SK-N-SH (cell line): ENCODE data around the gene PXYLP1. TPM values are rescaled to one million over a fixed set of nuclear protein-coding genes. Genes with fewer than 3 reads are reported as not detected.

Experiments
- CTCF ChIA-PET: fragments of 300-600, 350-600 bp; formaldehyde crosslinking; extraction: SDS; loops from one replicate; lab custom pipeline; 2021; lab: Yijun Ruan, JAX
- POLR2A ChIA-PET: fragments of 350-600 bp; sonication (Branson Sonifier 250); formaldehyde crosslinking; extraction: SDS; loops from one replicate; lab custom pipeline; 2020; ENCODE audit warnings: antibody characterized with exemption, inconsistent platforms; lab: Yijun Ruan, JAX
- DNase-seq: peaks from one replicate; pipeline ENCODE4 v3.0.0; 2012
- H2AFZ ChIP-seq: fragments of 200-600 bp; sonication (generic); 2 replicates; pipeline ENCODE4 v1.8.1; 2016; ENCODE audit warnings: antibody characterized with exemption, mild to moderate bottlenecking, low read depth
- H3F3A ChIP-seq: fragments of 200-600 bp; sonication (generic); replicated peaks from 2 replicates; pipeline ENCODE3; 2016; ENCODE audit warnings: antibody characterized with exemption, mild to moderate bottlenecking; ENCODE audit not compliant: insufficient read depth
- H3K27ac ChIP-seq, 2 experiments: fragments of 200-500 bp in 1 of 2; fragments of 200-600 bp in 1 of 2; sonication (Bioruptor generic) in 1 of 2; sonication (generic), shearing (Covaris generic) in 1 of 2; 2 replicates each; pipeline versions ENCODE4 v1.5.1 to v1.6.1; 2014 to 2016; ENCODE audit warnings: low read depth in 2 of 2, inconsistent platforms in 1 of 2, low read length in 1 of 2, mild to moderate bottlenecking in 1 of 2, mixed read lengths in 1 of 2
- H3K27me3 ChIP-seq: fragments of 200-600 bp; sonication (generic), shearing (Covaris generic); 2 replicates; pipeline ENCODE4 v1.6.1; 2016; ENCODE audit warnings: mixed run types; ENCODE audit not compliant: insufficient read depth
- H3K36me3 ChIP-seq, 2 experiments: fragments of 200-500 bp in 1 of 2; fragments of 200-600 bp in 1 of 2; sonication (Bioruptor generic) in 1 of 2; sonication (generic) in 1 of 2; replicated peaks in 1 of 2; 2 replicates each; pipeline versions ENCODE3 to v1.5.1; 2014 to 2016; ENCODE audit warnings: low read length in 1 of 2, mild to moderate bottlenecking in 1 of 2; ENCODE audit not compliant: insufficient read depth in 2 of 2, control insufficient read depth in 1 of 2
- H3K4me1 ChIP-seq, 2 experiments: fragments of 200-500 bp in 1 of 2; fragments of 200-600 bp in 1 of 2; sonication (Bioruptor generic) in 1 of 2; sonication (generic), shearing (Covaris generic) in 1 of 2; 2 replicates each; pipeline versions ENCODE4 v1.5.1 to v1.6.1; 2014 to 2016; ENCODE audit warnings: low read depth in 1 of 2, low read length in 1 of 2, mixed run types in 1 of 2; ENCODE audit not compliant: insufficient read depth in 2 of 2, control insufficient read depth in 1 of 2
- H3K4me2 ChIP-seq: fragments of 200-600 bp; sonication (generic), shearing (Covaris generic); 2 replicates; pipeline ENCODE4 v1.6.1; 2017; ENCODE audit warnings: mixed run types
- H3K4me3 ChIP-seq, 2 experiments: fragments of 200-500 bp in 1 of 2; fragments of 200-600 bp in 1 of 2; sonication (Bioruptor generic) in 1 of 2; sonication (generic), shearing (Covaris generic) in 1 of 2; 2 replicates each; pipeline versions ENCODE4 v1.5.1 to v1.8.1; 2014 to 2016; ENCODE audit warnings: low read depth in 2 of 2, inconsistent platforms in 1 of 2, low read length in 1 of 2, mild to moderate bottlenecking in 1 of 2, mixed read lengths in 1 of 2, moderate library complexity in 1 of 2
- H3K79me2 ChIP-seq: fragments of 200-600 bp; sonication (generic); 2 replicates; pipeline ENCODE4 v1.8.1; 2017; ENCODE audit warnings: mild to moderate bottlenecking; ENCODE audit not compliant: insufficient read depth
- H3K9ac ChIP-seq: fragments of 200-600 bp; sonication (generic); 2 replicates; pipeline ENCODE4 v1.6.1; 2017; ENCODE audit warnings: mixed run types
- H3K9me2 ChIP-seq: fragments of 200-600 bp; sonication (generic); 2 replicates; pipeline ENCODE4 v1.6.1; 2017; ENCODE audit warnings: mixed run types
- H3K9me3 ChIP-seq: fragments of 200-600 bp; sonication (generic); 2 replicates; pipeline ENCODE4 v1.6.1; 2017; ENCODE audit warnings: mixed run types, mild to moderate bottlenecking, moderate library complexity
- H4K20me1 ChIP-seq: fragments of 200-600 bp; sonication (generic); 2 replicates; pipeline ENCODE4 v1.6.1; 2017; ENCODE audit warnings: mild to moderate bottlenecking, mixed run types; ENCODE audit not compliant: insufficient read depth
- CHD2 ChIP-seq: fragments of 150-350 bp; IDR thresholded peaks from 2 replicates; pipeline ENCODE4 v1.6.1; 2018; ENCODE audit warnings: low read length; ENCODE audit not compliant: partially characterized antibody
- EP300 ChIP-seq, 2 experiments: IDR thresholded peaks; 2 replicates each; pipeline versions ENCODE4 v1.4.0 to v1.6.1; 2012; ENCODE audit warnings: borderline replicate concordance in 1 of 2, low read depth in 1 of 2, low read length in 1 of 2
- EZH2phosphoT487 ChIP-seq: fragments of 200-600 bp; sonication (generic); IDR thresholded peaks from 2 replicates; pipeline ENCODE4 v1.6.1; 2017; ENCODE audit warnings: low read depth, mixed run types, mild to moderate bottlenecking, antibody characterized with exemption, moderate library complexity, borderline replicate concordance
- NRF1 ChIP-seq: IDR thresholded peaks from 2 replicates; pipeline ENCODE4 v1.6.1; 2012; ENCODE audit warnings: low read depth, mild to moderate bottlenecking, low read length
- POLR2AphosphoS5 ChIP-seq: IDR thresholded peaks from 2 replicates; pipeline ENCODE4 v1.6.1; 2012; ENCODE audit warnings: low read depth, low read length
- RAD21 ChIP-seq: IDR thresholded peaks from 2 replicates; pipeline ENCODE4 v1.6.1; 2012; ENCODE audit warnings: mild to moderate bottlenecking, low read length
- RCOR1 ChIP-seq: fragments of 150-350 bp; IDR thresholded peaks from 2 replicates; pipeline ENCODE4 v1.6.1; 2017; ENCODE audit warnings: antibody characterized with exemption, low read length
- REST ChIP-seq: IDR thresholded peaks from 2 replicates; pipeline ENCODE4 v1.6.1; 2012; ENCODE audit warnings: mild to moderate bottlenecking, low read depth, low read length, moderate library complexity
- RXRA ChIP-seq: IDR thresholded peaks from 2 replicates; pipeline ENCODE4 v1.4.0; 2012; ENCODE audit warnings: low read depth, mild to moderate bottlenecking, borderline replicate concordance
- SIN3A ChIP-seq: IDR thresholded peaks from 2 replicates; pipeline ENCODE4 v1.6.1; 2012; ENCODE audit warnings: low read depth, mild to moderate bottlenecking, low read length, moderate library complexity, borderline replicate concordance
- TAF1 ChIP-seq: IDR thresholded peaks from 2 replicates; pipeline ENCODE4 v1.6.1; 2012; ENCODE audit warnings: low read depth, mild to moderate bottlenecking, low read length, moderate library complexity, borderline replicate concordance
- USF1 ChIP-seq: IDR thresholded peaks from 2 replicates; pipeline ENCODE4 v1.4.0; 2012; ENCODE audit warnings: low read depth, borderline replicate concordance
- USF2 ChIP-seq: fragments of 150-350 bp; IDR thresholded peaks from 2 replicates; pipeline ENCODE4 v1.6.1; 2017; ENCODE audit warnings: antibody characterized with exemption, low read length, low read depth, borderline replicate concordance
- YY1 ChIP-seq: IDR thresholded peaks from 2 replicates; pipeline ENCODE4 v1.4.0; 2012; ENCODE audit warnings: low read depth, mild to moderate bottlenecking
- ZBTB33 ChIP-seq: IDR thresholded peaks from 2 replicates; pipeline ENCODE4 v1.4.0; 2012; ENCODE audit warnings: low read depth, borderline replicate concordance
- polyA plus RNA-seq, 3 experiments: library from polyadenylated mRNA; depleted of rRNA; stranded (reverse); fragments of >200 nt; gene quantifications; 2 replicates each; pipeline ENCODE4 v1.2.3, GENCODE V29; 2012

PXYLP1 gene
- polyA plus RNA-seq, 1 of the 3 experiments (the other 2 are of a cell fraction), result 8.6 TPM

- Histone ChIP-seq H4K20me1 (no peaks in the 10 kb centered on the region), H2AFZ (no peak overlapping the region), H3K79me2 (no peaks in the 10 kb centered on the region), H3K4me1 (no peaks in the 10 kb centered on the region), H3K9me2 (no peaks in the 10 kb centered on the region), H3K4me3 (no peak overlapping the region), H3K9ac (no peak overlapping the region), H3K27me3 (no peaks in the 10 kb centered on the region), H3F3A (no peaks in the 10 kb centered on the region), H3K9me3 (no peaks in the 10 kb centered on the region), H3K4me2 (no peak overlapping the region), H3K36me3 (no peaks in the 10 kb centered on the region), H3K27ac (no peak overlapping the region)
- ChIA-PET POLR2A (no interaction called here), CTCF (no interaction called here)
- TF ChIP-seq NRF1 (no peak), RXRA (no peak), SIN3A (no peak), TAF1 (no peak), USF2 (no peak), EZH2phosphoT487 (no peak), RCOR1 (no peak), REST (no peak), RAD21 (no peak), YY1 (no peak), USF1 (no peak), CHD2 (no peak), ZBTB33 (no peak), POLR2AphosphoS5 (no peak), EP300 (IDR thresholded peaks at IDR 0.05; ENCODE audit: borderline replicate concordance in 1 of 2, low read depth in 1 of 2, low read length in 1 of 2) (no peak)
- no peak for DNase-seq
Measured at GRCh38 chr3:141212555-141212954, 19.1 kb upstream of the PXYLP1 start.
